Measurements from ENCODE around the gene SLC25A10.
"Not testable (repeated sequence)": the region's sequence is repeated elsewhere in the genome, so short reads cannot be mapped to it uniquely, and the experiment has no call there.

- TF ChIP-seq POLR2A, POLR2AphosphoS5 (IDR thresholded peaks at IDR 0.05): not testable (repeated sequence)
- TF ChIP-seq, protein P1, sequence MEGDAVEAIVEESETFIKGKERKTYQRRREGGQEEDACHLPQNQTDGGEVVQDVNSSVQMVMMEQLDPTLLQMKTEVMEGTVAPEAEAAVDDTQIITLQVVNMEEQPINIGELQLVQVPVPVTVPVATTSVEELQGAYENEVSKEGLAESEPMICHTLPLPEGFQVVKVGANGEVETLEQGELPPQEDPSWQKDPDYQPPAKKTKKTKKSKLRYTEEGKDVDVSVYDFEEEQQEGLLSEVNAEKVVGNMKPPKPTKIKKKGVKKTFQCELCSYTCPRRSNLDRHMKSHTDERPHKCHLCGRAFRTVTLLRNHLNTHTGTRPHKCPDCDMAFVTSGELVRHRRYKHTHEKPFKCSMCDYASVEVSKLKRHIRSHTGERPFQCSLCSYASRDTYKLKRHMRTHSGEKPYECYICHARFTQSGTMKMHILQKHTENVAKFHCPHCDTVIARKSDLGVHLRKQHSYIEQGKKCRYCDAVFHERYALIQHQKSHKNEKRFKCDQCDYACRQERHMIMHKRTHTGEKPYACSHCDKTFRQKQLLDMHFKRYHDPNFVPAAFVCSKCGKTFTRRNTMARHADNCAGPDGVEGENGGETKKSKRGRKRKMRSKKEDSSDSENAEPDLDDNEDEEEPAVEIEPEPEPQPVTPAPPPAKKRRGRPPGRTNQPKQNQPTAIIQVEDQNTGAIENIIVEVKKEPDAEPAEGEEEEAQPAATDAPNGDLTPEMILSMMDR (IDR thresholded peaks at IDR 0.05) = peak; percentile 52 to 70 (median 60)
Observed at GRCh38 chr17:81675515-81676221, 36.4 kb upstream of the SLC25A10 start.

All from upper lobe of left lung (tissue), 4 donors.